GM12892 (cell line): ENCODE measurements around the gene CADPS.

ENCODE experiments used
- POLR2A ChIP-seq: IDR thresholded peaks from 2 replicates; pipeline ENCODE4 v1.6.1; 2011; ENCODE audit warnings: low read depth, low read length, control low read depth
- POLR2AphosphoS5 ChIP-seq: IDR thresholded peaks from 2 replicates; pipeline ENCODE4 v1.6.1; 2011; ENCODE audit warnings: low read depth, low read length, control low read depth

DNA sequence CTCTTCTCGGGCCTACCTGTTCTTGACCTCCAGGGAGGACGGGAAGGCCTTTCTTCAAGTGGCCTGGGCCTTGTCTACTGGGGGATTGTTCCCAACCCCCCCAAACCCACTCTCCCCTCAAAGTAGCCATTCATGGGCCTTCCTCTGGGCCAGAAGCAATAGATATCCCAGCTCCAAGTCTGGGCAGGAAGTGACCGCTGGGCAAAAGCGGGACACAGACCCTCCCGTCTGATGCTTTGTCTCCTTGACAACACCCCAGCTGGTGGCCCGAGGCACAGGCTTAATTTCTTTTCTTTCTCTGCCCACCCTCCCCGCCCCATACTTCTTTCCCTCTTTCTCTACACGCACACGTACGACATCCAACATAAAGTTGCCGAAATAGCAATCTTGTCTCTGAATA lies 460.4 kb downstream of the CADPS start:
- no peak for TF ChIP-seq POLR2A
- TF ChIP-seq POLR2AphosphoS5 = no peak
